Vagina (tissue), 2 donors: Measurements from ENCODE around the gene CCSER1.

ENCODE experiments used
- POLR2A ChIP-seq, 2 donors: fragments of 450-650 bp; IDR thresholded peaks; one replicate each; pipeline ENCODE4 v1.6.1; 2017; ENCODE audit warnings: antibody characterized with exemption in 2 of 2, mild to moderate bottlenecking in 2 of 2, moderate library complexity in 2 of 2
- POLR2AphosphoS5 ChIP-seq, 2 donors: sonication (generic); formaldehyde crosslinking; IDR thresholded peaks; one replicate each; pipeline ENCODE4 v1.9.0; 2017; ENCODE audit warnings: antibody characterized with exemption in 2 of 2, mild to moderate bottlenecking in 2 of 2, low read depth in 1 of 2; ENCODE audit not compliant: insufficient read depth in 1 of 2
- TF ChIP-seq, protein P1 (sequence below), 3 experiments: fragments of 450-650 bp in 2 of 3; fragments of 200-600 bp in 1 of 3; sonication (generic) in 1 of 3; IDR thresholded peaks; one replicate each; pipeline ENCODE4 v1.5.1; 2017 to 2019; ENCODE audit warnings: antibody characterized with exemption in 3 of 3, mild to moderate bottlenecking in 2 of 3, moderate library complexity in 2 of 3

DNA sequence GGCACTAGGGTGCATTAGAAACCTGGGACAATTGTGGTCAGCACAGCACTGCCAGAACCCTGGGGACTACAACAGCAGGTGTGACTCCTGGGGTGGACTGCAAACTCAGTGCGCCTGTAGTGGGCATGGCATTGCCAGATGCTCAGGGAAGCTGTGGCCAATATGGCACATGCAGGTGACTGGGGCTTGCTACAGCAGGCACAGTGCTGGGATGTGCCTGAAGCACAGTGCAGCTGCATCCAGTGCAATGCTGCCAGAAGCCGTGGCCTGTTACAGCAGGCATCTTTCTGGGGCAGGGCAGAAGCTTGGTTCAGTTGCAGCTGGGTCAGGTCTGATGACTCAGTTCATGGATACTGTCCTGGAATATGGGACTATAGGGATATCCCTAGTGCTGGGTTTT, 445.8 kb downstream of the CCSER1 start:
- TF ChIP-seq, protein P1, sequence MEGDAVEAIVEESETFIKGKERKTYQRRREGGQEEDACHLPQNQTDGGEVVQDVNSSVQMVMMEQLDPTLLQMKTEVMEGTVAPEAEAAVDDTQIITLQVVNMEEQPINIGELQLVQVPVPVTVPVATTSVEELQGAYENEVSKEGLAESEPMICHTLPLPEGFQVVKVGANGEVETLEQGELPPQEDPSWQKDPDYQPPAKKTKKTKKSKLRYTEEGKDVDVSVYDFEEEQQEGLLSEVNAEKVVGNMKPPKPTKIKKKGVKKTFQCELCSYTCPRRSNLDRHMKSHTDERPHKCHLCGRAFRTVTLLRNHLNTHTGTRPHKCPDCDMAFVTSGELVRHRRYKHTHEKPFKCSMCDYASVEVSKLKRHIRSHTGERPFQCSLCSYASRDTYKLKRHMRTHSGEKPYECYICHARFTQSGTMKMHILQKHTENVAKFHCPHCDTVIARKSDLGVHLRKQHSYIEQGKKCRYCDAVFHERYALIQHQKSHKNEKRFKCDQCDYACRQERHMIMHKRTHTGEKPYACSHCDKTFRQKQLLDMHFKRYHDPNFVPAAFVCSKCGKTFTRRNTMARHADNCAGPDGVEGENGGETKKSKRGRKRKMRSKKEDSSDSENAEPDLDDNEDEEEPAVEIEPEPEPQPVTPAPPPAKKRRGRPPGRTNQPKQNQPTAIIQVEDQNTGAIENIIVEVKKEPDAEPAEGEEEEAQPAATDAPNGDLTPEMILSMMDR (IDR thresholded peaks at IDR 0.05): no peak
- TF ChIP-seq POLR2AphosphoS5 (IDR thresholded peaks at IDR 0.05; ENCODE audit: insufficient read depth in 1 of 2, low read depth in 1 of 2): no peak
- no peak for TF ChIP-seq POLR2A (IDR thresholded peaks at IDR 0.05)
